Mesendoderm (in vitro differentiated cells): Measurements from ENCODE around the gene CNTN2.

Source experiments
- DNase-seq: peaks from one replicate; pipeline ENCODE4 v3.0.0; 2013
- H2AK5ac ChIP-seq: 2 replicates; pipeline ENCODE4 v1.6.1; 2013; ENCODE audit warnings: low read length, inconsistent platforms
- H2BK120ac ChIP-seq: 2 replicates; pipeline ENCODE4 v1.6.1; 2013; ENCODE audit warnings: low read depth, mild to moderate bottlenecking, low read length, moderate library complexity, mixed read lengths
- H2BK15ac ChIP-seq: replicated peaks from 2 replicates; pipeline ENCODE4 v1.6.1; 2013; ENCODE audit warnings: low read depth, mild to moderate bottlenecking, moderate library complexity
- H2BK5ac ChIP-seq: 2 replicates; pipeline ENCODE4 v1.6.1; 2013; ENCODE audit warnings: low read length, inconsistent platforms
- H3K18ac ChIP-seq: 2 replicates; pipeline ENCODE4 v1.6.1; 2013; ENCODE audit warnings: mild to moderate bottlenecking, low read length, mixed read lengths
- H3K23ac ChIP-seq: one replicate; pipeline ENCODE4 v1.6.1; 2013; ENCODE audit warnings: low read length
- H3K27ac ChIP-seq: 2 replicates; pipeline ENCODE4 v1.5.1; 2013; ENCODE audit warnings: low read depth, mild to moderate bottlenecking, inconsistent platforms, low read length, moderate library complexity
- H3K27me3 ChIP-seq: 2 replicates; pipeline ENCODE4 v1.6.1; 2013; ENCODE audit warnings: low read length, control low read depth, mild to moderate bottlenecking, inconsistent platforms; ENCODE audit not compliant: insufficient read depth, poor library complexity
- H3K36me3 ChIP-seq: 2 replicates; pipeline ENCODE4 v1.6.1; 2013; ENCODE audit warnings: low read length, inconsistent platforms; ENCODE audit not compliant: control insufficient read depth, insufficient read depth
- H3K4ac ChIP-seq: one replicate; pipeline ENCODE4 v1.6.1; 2013; ENCODE audit warnings: low read depth, mild to moderate bottlenecking, low read length, moderate library complexity
- H3K4me1 ChIP-seq: 2 replicates; pipeline ENCODE4 v1.6.1; 2013; ENCODE audit warnings: low read depth, low read length, inconsistent platforms; ENCODE audit not compliant: control insufficient read depth
- H3K4me2 ChIP-seq: 2 replicates; pipeline ENCODE4 v1.6.1; 2013; ENCODE audit warnings: low read length
- H3K4me3 ChIP-seq: 2 replicates; pipeline ENCODE4 v1.5.1; 2013; ENCODE audit warnings: mild to moderate bottlenecking, low read length
- H3K56ac ChIP-seq: one replicate; pipeline ENCODE4 v1.6.1; 2013; ENCODE audit warnings: low read length
- H3K79me1 ChIP-seq: 2 replicates; pipeline ENCODE4 v1.6.1; 2013; ENCODE audit warnings: low read length, inconsistent platforms
- H3K79me2 ChIP-seq: 2 replicates; pipeline ENCODE4 v1.6.1; 2013; ENCODE audit warnings: mild to moderate bottlenecking, low read length; ENCODE audit not compliant: control insufficient read depth, insufficient read depth
- H3K9ac ChIP-seq: 2 replicates; pipeline ENCODE4 v1.6.1; 2013; ENCODE audit warnings: low read length, inconsistent platforms
- H4K5ac ChIP-seq: one replicate; pipeline ENCODE4 v1.6.1; 2013; ENCODE audit warnings: low read length
- H4K8ac ChIP-seq: one replicate; pipeline ENCODE4 v1.6.1; 2013; ENCODE audit warnings: low read depth, mild to moderate bottlenecking, control low read depth, low read length, moderate library complexity
- WGBS: extraction: QIAGEN DNeasy Blood & Tissue Kit; methylation state at CpG from one replicate; pipeline ENCODE4 v1.1.7; 2013; ENCODE audit warnings: low lambda C conversion rate, missing lambda C conversion rate; ENCODE audit not compliant: insufficient coverage; ENCODE audit errors: extremely low coverage; 5-methylcytosine and 5-hydroxymethylcytosine counted together

CNTN2 gene

DNA sequence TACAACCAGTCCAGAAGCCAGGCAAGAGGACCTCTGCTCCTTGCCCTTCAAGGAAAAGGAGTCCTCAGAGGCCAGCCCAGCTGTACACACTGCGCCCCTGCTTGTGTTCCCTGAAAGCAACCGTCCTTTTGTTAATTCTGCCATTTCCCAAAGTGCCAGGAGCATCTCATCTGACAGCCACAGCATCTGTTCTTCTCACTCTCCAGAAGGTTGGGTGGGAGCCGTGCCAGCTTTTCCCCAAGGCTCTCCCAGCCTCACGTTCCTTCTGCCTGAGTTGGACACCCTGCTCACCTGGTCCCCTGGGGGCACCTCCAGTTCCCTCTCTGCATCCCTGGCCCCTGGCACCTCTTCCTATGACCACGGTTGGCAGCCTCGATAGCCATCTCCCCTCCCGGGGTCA lies 10.5 kb upstream of the CNTN2 start:
- no CpG with 5 or more reads among the region's 7 CpGs for WGBS
- no peak overlapping the region for H3K4ac ChIP-seq
- DNase-seq: no peak
- H3K79me1 ChIP-seq: no peaks in the 10 kb centered on the region
- no peak overlapping the region for H3K9ac ChIP-seq
- no peak overlapping the region for H4K5ac ChIP-seq
- no peak overlapping the region for H2BK5ac ChIP-seq
- H4K8ac ChIP-seq: no peak overlapping the region
- no peak overlapping the region for H3K4me2 ChIP-seq
- H3K4me3 ChIP-seq: no peak overlapping the region
- no peak overlapping the region for H2AK5ac ChIP-seq
- H3K18ac ChIP-seq: no peak overlapping the region
- no peak overlapping the region for H2BK15ac ChIP-seq
- no peak overlapping the region for H2BK120ac ChIP-seq
- H3K23ac ChIP-seq: no peak overlapping the region
- H3K4me1 ChIP-seq: no peaks in the 10 kb centered on the region
- no peaks in the 10 kb centered on the region for H3K79me2 ChIP-seq
- H3K27me3 ChIP-seq: no peaks in the 10 kb centered on the region
- no peaks in the 10 kb centered on the region for H3K36me3 ChIP-seq
- no peak overlapping the region for H3K27ac ChIP-seq
- H3K56ac ChIP-seq: no peak overlapping the region

DNA sequence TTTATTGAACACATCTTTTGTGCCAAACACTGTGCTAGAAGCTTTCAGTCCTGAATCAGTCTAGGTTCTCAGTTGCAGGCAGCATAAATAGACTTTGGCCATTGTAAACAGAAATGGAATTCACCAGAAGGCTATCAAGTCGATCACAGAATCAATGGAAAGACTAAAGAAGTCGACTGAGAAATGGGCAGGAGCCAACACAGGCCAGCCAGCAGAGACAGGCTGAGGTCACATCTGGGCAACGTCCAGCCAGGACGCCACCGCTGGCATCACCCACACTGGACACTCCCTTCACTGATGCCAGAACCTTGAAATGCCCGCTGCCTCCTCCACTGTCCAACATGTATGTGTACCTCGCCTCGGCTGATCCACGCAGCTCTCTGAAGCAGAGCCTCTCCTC lies 5.5 kb upstream of the CNTN2 start:
- Histone ChIP-seq H4K5ac (no peak overlapping the region), H2BK120ac (no peak overlapping the region), H3K4me1 (no peaks in the 10 kb centered on the region), H3K36me3 (no peaks in the 10 kb centered on the region), H3K18ac (no peak overlapping the region), H3K27ac (no peak overlapping the region), H3K79me1 (no peaks in the 10 kb centered on the region), H3K4ac (no peak overlapping the region), H3K9ac (no peak overlapping the region), H2BK15ac (no peak overlapping the region), H2BK5ac (no peak overlapping the region), H3K27me3 (peaks cover 5% of the 10 kb centered on the region), H3K4me3 (no peak overlapping the region), H3K56ac (no peak overlapping the region), H2AK5ac (no peak overlapping the region), H3K23ac (no peak overlapping the region), H3K79me2 (no peaks in the 10 kb centered on the region), H4K8ac (no peak overlapping the region), H3K4me2 (no peak overlapping the region)
- DNase-seq: no peak
- no CpG with 5 or more reads among the region's 9 CpGs for WGBS

DNA sequence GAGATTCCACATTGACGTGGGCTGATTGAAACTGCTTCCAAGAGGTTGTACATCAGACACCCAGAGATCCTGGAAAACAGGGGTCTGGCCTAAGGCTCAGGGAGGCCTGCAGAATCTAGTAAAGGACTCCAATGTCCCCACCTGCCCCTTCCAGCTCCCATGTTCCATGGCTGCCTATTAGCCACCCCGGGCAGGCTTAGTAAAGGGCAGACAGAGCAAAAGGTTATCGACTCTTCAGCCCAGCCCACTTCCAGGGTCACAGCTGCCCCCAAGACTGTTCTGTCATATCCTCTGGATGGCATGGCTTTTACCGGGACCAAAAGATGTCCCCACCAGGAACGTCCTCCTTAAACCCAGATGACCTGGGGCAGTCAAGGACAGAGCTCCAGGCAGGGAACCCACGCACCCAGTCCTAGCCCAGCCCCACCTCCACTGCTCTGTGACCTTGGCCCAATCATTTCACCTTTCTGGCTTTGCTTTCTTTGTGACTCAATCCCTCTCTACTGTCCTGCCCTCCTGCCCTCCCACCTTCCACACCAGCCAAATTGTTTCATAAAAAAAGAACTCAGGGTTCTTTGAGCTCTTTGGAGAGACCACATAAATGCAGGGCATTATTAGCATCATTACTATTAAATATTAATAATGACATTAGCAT lies 4.8 kb upstream of the CNTN2 start:
- H2BK15ac ChIP-seq: no peak overlapping the region
- no peak overlapping the region for H3K4me2 ChIP-seq
- no peaks in the 10 kb centered on the region for H3K79me1 ChIP-seq
- no peak overlapping the region for H2BK5ac ChIP-seq
- H3K4me3 ChIP-seq: no peak overlapping the region
- DNase-seq: no peak
- H3K27me3 ChIP-seq: peaks cover 7% of the 10 kb centered on the region
- H3K56ac ChIP-seq: no peak overlapping the region
- no peaks in the 10 kb centered on the region for H3K79me2 ChIP-seq
- no peak overlapping the region for H3K9ac ChIP-seq
- no peak overlapping the region for H3K27ac ChIP-seq
- no peak overlapping the region for H4K8ac ChIP-seq
- H2BK120ac ChIP-seq: no peak overlapping the region
- no CpG with 5 or more reads among the region's 6 CpGs for WGBS
- no peaks in the 10 kb centered on the region for H3K36me3 ChIP-seq
- H2AK5ac ChIP-seq: no peak overlapping the region
- H4K5ac ChIP-seq: no peak overlapping the region
- no peak overlapping the region for H3K18ac ChIP-seq
- no peak overlapping the region for H3K4ac ChIP-seq
- no peaks in the 10 kb centered on the region for H3K4me1 ChIP-seq
- no peak overlapping the region for H3K23ac ChIP-seq

DNA sequence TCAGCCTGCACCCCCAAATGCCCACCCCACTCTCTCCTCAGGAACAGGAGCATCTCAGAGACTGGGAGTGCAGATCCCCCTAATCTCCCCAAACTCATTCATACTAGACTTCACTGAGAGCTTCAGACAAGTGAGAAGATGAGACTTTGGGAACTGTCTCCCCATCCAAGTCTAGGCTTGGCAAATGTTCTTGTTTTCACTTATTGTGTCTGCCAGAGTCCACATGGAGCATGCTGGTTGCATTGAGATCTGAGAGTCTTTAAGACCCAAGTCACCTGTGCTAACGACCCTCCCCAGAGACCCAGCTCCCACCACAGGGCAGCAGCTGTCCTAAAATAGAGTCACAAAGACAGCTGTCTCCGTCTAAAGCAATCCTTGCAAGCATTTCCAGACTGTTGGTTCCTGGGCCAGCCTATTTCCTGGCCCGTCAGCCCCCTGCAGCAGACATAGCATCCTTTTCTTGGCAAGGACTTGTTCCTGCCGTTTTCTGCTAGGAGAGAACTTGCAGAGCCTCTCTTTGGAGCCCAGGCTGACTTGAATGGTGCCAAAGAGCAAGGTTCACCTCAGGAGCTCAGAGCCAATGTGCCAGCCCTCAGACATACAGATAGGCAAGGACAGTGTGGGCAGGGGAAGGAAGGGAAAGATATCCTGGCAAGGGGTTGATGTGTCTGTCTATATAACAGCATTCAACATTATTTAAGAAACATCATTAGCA lies 1.9 kb upstream of the CNTN2 start:
- H3K27ac ChIP-seq: no peak overlapping the region
- no peak overlapping the region for H2BK120ac ChIP-seq
- no peak overlapping the region for H3K18ac ChIP-seq
- DNase-seq: no peak
- H3K27me3 ChIP-seq: peaks cover 10% of the 10 kb centered on the region
- no peak overlapping the region for H3K4me2 ChIP-seq
- H3K9ac ChIP-seq: no peak overlapping the region
- no peak overlapping the region for H2AK5ac ChIP-seq
- no peaks in the 10 kb centered on the region for H3K79me2 ChIP-seq
- no peak overlapping the region for H4K5ac ChIP-seq
- no peak overlapping the region for H2BK5ac ChIP-seq
- no peak overlapping the region for H3K23ac ChIP-seq
- H2BK15ac ChIP-seq: no peak overlapping the region
- H3K36me3 ChIP-seq: no peaks in the 10 kb centered on the region
- H4K8ac ChIP-seq: no peak overlapping the region
- H3K79me1 ChIP-seq: no peaks in the 10 kb centered on the region
- H3K56ac ChIP-seq: no peak overlapping the region
- no peaks in the 10 kb centered on the region for H3K4me1 ChIP-seq
- WGBS: no CpG with 5 or more reads among the region's 4 CpGs
- H3K4me3 ChIP-seq: no peak overlapping the region
- H3K4ac ChIP-seq: no peak overlapping the region

DNA sequence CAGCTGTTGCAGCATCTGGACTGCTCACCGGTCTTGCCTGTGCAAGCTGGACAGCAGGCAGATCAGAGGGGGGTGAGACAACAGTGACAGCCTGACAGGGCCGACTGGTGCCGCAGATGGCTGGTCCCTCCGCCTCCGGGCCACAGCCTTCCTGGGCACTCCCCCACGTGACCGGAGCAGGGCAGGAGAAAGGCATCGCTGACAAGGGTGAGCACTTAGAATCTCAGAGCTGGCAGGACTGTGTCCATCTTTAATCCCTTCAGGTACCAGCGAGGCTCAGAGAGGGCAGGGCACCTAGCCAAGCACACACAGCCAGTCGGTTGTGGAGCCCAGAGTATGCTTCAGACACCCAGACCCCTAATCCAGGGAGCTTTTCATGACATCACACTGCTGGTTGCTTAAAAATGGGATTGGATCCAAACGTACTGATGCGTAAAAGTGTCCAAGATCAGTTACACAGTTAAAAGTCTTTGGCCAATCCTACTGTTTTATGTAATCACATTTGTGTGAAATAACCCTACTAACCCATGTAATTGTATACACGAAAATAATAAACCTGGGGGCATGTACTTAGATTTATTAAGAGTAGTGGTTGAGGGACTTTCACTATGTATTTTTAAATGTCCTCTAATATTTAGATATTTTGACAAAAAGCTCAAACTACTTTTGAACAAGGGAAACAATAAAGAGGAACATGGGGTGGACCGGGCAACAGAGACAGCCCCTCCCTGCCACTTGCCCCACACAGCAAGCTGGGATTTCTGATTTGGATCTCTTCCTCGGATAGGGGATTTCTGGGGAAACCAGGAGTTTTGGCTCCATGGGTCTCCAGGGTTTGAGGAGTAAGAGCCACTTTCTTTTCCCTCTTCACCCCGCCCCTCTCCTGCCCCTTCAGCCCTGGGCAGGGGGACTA lies 758 bp upstream of the CNTN2 start:
- Histone ChIP-seq H3K79me1 (no peaks in the 10 kb centered on the region), H2BK15ac (no peak overlapping the region), H2BK5ac (no peak overlapping the region), H3K36me3 (no peaks in the 10 kb centered on the region), H3K27ac (no peak overlapping the region), H2AK5ac (no peak overlapping the region), H3K9ac (no peak overlapping the region), H3K4ac (no peak overlapping the region), H3K23ac (peak overlapping the region; percentile 45), H3K18ac (no peak overlapping the region), H3K27me3 (peaks cover 10% of the 10 kb centered on the region), H3K79me2 (no peaks in the 10 kb centered on the region), H4K5ac (no peak overlapping the region), H4K8ac (no peak overlapping the region), H2BK120ac (no peak overlapping the region), H3K4me2 (no peak overlapping the region), H3K4me3 (no peak overlapping the region), H3K56ac (no peak overlapping the region), H3K4me1 (no peaks in the 10 kb centered on the region)
- no CpG with 5 or more reads among the region's 16 CpGs for WGBS
- DNase-seq: no peak
